ENCODE results near the gene GATA6. TPM values are rescaled to one million over a fixed set of nuclear protein-coding genes. Genes with fewer than 3 reads are reported as not detected.
"Not testable (repeated sequence)": the region's sequence is repeated elsewhere in the genome, so short reads cannot be mapped to it uniquely, and the experiment has no call there.

Gene GATA6
- polyA plus RNA-seq, 4 donors = 25.9 to 109 (median 32.4) TPM

DNA sequence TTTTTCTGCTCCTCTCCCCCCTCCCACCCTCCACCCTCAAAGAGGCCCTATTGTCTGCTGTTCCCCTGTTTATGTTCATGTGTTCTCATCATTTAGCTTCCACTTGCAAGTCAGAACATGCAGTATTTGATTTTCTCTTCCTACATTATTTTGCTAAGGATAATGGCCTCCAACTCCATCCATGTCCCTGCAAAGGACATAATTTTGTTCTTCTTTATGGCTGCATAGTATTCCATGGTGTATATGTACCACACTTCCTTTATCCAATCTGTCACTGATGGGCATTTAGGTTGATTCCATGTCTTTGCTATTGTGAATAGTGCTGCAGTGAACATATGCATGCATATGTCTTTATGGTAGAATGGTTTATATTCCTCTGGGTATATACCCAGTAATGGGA, 51.2 kb downstream of the GATA6 start:
- not testable (repeated sequence) for H3K4me3 ChIP-seq (ENCODE audit: low read depth in 1 of 3, low read length in 3 of 3); H3K27me3 ChIP-seq (ENCODE audit: control insufficient read depth in 3 of 3, insufficient read depth in 3 of 3, low read length in 3 of 3); H3K36me3 ChIP-seq (ENCODE audit: control insufficient read depth in 3 of 3, insufficient read depth in 2 of 3, low read depth in 1 of 3, low read length in 3 of 3); H3K27ac ChIP-seq (ENCODE audit: low read depth in 1 of 3, low read length in 2 of 3); H3K9me3 ChIP-seq (ENCODE audit: control insufficient read depth in 2 of 2, insufficient read depth in 1 of 2, low read depth in 1 of 2, low read length in 1 of 2); FAIRE-seq; DNase-seq
- H3K4me1 ChIP-seq (ENCODE audit: control insufficient read depth in 3 of 3, insufficient read depth in 2 of 3, low read depth in 1 of 3, low read length in 2 of 3) = peaks cover 0 to 33% (median 2%) of the 10 kb centered on the region in 3 donors

DNA sequence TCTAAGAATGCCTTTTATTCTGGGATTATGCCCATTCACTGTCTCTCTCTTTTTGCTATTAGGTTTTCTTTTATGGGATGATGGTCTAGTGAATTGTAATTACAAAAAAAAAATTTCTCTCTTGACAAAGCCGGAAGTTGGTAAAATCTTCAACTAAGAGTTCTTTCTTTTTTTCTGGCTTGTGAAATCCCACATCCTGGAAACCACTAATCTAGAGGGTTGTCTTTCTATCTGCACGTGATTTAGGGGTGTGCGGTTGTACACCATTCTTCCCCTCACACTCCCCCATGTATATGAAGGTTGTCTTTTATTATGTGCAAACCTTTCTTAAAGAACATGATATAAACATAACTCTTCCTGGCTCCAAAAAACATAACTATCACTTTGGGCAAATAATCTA, 52.0 kb downstream of the GATA6 start:
- no peaks in the 10 kb centered on the region for H3K36me3 ChIP-seq (ENCODE audit: control insufficient read depth in 3 of 3, insufficient read depth in 2 of 3, low read depth in 1 of 3, low read length in 3 of 3)
- H3K4me1 ChIP-seq (ENCODE audit: control insufficient read depth in 3 of 3, insufficient read depth in 2 of 3, low read depth in 1 of 3, low read length in 2 of 3) = peaks cover 0 to 33% (median 2%) of the 10 kb centered on the region in 3 donors
- peaks cover 0 to 3% (median 0%) of the 10 kb centered on the region in 3 donors for H3K27me3 ChIP-seq (ENCODE audit: control insufficient read depth in 3 of 3, insufficient read depth in 3 of 3, low read length in 3 of 3)
- FAIRE-seq = no peak
- H3K9me3 ChIP-seq (ENCODE audit: control insufficient read depth in 2 of 2, insufficient read depth in 1 of 2, low read depth in 1 of 2, low read length in 1 of 2) = no peaks in the 10 kb centered on the region
- no peak overlapping the region for H3K27ac ChIP-seq (ENCODE audit: low read depth in 1 of 3, low read length in 2 of 3)
- DNase-seq = no peak
- H3K4me3 ChIP-seq (ENCODE audit: low read depth in 1 of 3, low read length in 3 of 3) = no peak overlapping the region
- 66 to 94% (median 80%) methylated on average over 3 of the region's 3 CpGs for WGBS, 3 donors

DNA sequence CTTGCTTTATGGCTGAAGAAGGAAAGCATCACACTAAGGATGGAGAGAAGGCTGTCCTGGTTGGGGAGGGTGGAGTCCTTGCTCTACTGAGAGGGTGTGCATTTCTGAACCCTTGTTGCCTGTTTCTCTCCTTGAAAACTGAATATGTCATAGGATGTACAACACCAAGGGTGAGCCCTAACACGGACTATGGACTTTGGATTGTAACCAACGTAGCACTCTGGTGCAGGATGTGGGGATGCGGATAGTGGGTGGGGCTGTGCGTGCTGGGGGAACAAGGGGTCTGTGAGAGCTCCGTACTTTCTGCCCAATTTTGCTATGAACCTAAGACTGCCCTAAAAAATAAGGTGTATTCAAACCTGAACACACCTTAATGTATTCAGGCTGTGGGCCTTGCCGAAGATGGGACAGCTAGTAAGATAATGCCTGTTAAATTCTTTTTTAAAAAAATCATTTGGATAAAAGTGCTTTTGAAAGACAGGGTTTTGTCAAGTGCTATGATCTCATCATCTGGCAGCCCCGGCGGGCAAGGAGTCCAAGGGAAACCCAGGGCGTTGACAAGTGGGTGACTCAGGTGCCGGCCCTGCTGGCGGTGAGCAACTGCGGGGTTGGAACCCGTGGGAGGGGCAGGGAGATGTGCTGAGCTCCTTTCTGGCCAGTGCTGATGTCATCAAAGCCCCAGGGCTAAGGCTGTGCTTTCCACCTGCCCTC, 54.0 kb downstream of the GATA6 start:
- no peaks in the 10 kb centered on the region for H3K9me3 ChIP-seq (ENCODE audit: control insufficient read depth in 2 of 2, insufficient read depth in 1 of 2, low read depth in 1 of 2, low read length in 1 of 2)
- no peak overlapping the region for H3K4me3 ChIP-seq (ENCODE audit: low read depth in 1 of 3, low read length in 3 of 3)
- H3K27ac ChIP-seq (ENCODE audit: low read depth in 1 of 3, low read length in 2 of 3) = peak overlapping the region; percentile 52 to 85 (median 78)
- 15 to 56% (median 37%) methylated on average over 13 of the region's 13 CpGs for WGBS, 3 donors
- no peak for FAIRE-seq
- no peaks in the 10 kb centered on the region for H3K36me3 ChIP-seq (ENCODE audit: control insufficient read depth in 3 of 3, insufficient read depth in 2 of 3, low read depth in 1 of 3, low read length in 3 of 3)
- peaks cover 0 to 27% (median 2%) of the 10 kb centered on the region in 3 donors for H3K4me1 ChIP-seq (ENCODE audit: control insufficient read depth in 3 of 3, insufficient read depth in 2 of 3, low read depth in 1 of 3, low read length in 2 of 3)
- H3K27me3 ChIP-seq (ENCODE audit: control insufficient read depth in 3 of 3, insufficient read depth in 3 of 3, low read length in 3 of 3) = no peaks in the 10 kb centered on the region
- peak; percentile 96 for DNase-seq

DNA sequence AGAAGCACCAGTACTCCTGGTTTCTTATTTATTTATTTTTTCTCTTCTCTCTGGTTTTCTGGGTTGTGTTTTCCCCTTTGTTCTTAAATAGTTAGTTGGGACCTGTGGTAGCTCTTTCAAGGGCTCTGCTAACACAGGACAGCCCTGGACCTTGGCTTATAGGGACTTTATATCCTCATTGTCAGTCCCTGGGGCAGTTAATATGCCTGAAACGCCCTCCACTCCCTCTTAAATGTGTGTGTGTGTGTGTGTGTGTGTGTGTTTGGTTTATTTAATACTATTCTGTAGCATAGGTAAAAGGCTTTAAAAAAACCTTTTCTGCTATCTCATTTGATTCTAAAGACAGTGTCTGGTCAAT, 54.6 kb downstream of the GATA6 start:
- Histone ChIP-seq H3K9me3 (ENCODE audit: control insufficient read depth in 2 of 2, insufficient read depth in 1 of 2, low read depth in 1 of 2, low read length in 1 of 2) (no peaks in the 10 kb centered on the region), H3K27me3 (ENCODE audit: control insufficient read depth in 3 of 3, insufficient read depth in 3 of 3, low read length in 3 of 3) (no peaks in the 10 kb centered on the region), H3K4me1 (ENCODE audit: control insufficient read depth in 3 of 3, insufficient read depth in 2 of 3, low read depth in 1 of 3, low read length in 2 of 3) (peaks cover 2 to 29% (median 2%) of the 10 kb centered on the region in 3 donors), H3K4me3 (ENCODE audit: low read depth in 1 of 3, low read length in 3 of 3) (no peak overlapping the region), H3K27ac (ENCODE audit: low read depth in 1 of 3, low read length in 2 of 3) (peak overlapping the region; percentile 52 to 85 (median 78)), H3K36me3 (ENCODE audit: control insufficient read depth in 3 of 3, insufficient read depth in 2 of 3, low read depth in 1 of 3, low read length in 3 of 3) (no peaks in the 10 kb centered on the region)
- FAIRE-seq (no peak), DNase-seq (no peak)
- WGBS, 3 donors = 12 to 42% (median 18%) methylated on average over 1 of the region's 1 CpG

DNA sequence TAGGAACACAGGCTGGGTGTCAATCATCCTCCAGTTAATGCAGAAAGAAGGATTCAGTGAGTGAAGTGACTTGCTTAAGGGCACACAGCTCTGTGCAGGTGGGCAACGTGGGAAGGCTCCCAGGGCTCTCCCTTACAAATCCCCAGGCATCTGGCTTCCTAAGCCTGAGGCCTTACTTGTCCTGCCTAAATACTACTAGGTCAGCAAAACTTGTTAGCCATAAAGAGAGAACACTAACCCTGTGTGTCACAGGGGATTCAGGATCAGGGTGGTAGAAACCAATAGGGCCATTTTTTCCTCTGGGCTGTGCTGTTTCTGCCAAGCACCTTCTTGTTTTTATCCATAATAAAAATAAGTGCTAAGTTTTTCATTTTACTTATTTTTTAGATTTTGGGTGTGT, 55.0 kb downstream of the GATA6 start:
- H3K4me3 ChIP-seq (ENCODE audit: low read depth in 1 of 3, low read length in 3 of 3) = no peak overlapping the region
- peaks cover 2 to 30% (median 2%) of the 10 kb centered on the region in 3 donors for H3K4me1 ChIP-seq (ENCODE audit: control insufficient read depth in 3 of 3, insufficient read depth in 2 of 3, low read depth in 1 of 3, low read length in 2 of 3)
- H3K9me3 ChIP-seq (ENCODE audit: control insufficient read depth in 2 of 2, insufficient read depth in 1 of 2, low read depth in 1 of 2, low read length in 1 of 2) = no peaks in the 10 kb centered on the region
- FAIRE-seq = no peak
- no peaks in the 10 kb centered on the region for H3K36me3 ChIP-seq (ENCODE audit: control insufficient read depth in 3 of 3, insufficient read depth in 2 of 3, low read depth in 1 of 3, low read length in 3 of 3)
- DNase-seq = no peak
- no peaks in the 10 kb centered on the region for H3K27me3 ChIP-seq (ENCODE audit: control insufficient read depth in 3 of 3, insufficient read depth in 3 of 3, low read length in 3 of 3)
- 55 to 70% (median 67%) methylated on average over 1 of the region's 1 CpG for WGBS, 3 donors
- H3K27ac ChIP-seq (ENCODE audit: low read depth in 1 of 3, low read length in 2 of 3) = peak overlapping the region; percentile 52 to 85 (median 78)

DNA sequence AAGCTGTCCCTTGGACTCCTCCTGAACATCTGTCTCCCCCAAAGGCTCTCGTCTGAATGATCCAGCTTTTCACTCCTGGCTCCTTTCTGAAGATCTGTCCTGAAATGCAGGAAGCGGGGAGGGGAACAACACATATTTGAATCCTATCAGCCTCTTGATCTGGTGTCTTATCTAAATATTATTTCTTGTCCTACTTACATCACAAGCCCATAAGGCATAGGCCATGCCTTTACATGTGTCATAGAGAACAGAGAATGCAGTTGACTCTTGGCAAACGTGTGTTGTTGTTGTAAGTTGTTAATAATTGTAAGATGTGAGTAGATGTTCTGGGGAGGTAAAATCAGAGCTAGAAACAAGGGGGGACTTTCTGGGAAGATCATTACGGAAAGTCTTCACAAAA, 57.4 kb downstream of the GATA6 start:
- Histone ChIP-seq H3K9me3 (ENCODE audit: control insufficient read depth in 2 of 2, insufficient read depth in 1 of 2, low read depth in 1 of 2, low read length in 1 of 2) (no peaks in the 10 kb centered on the region), H3K27me3 (ENCODE audit: control insufficient read depth in 3 of 3, insufficient read depth in 3 of 3, low read length in 3 of 3) (no peaks in the 10 kb centered on the region), H3K4me1 (ENCODE audit: control insufficient read depth in 3 of 3, insufficient read depth in 2 of 3, low read depth in 1 of 3, low read length in 2 of 3) (peaks cover 2 to 33% (median 2%) of the 10 kb centered on the region in 3 donors), H3K36me3 (ENCODE audit: control insufficient read depth in 3 of 3, insufficient read depth in 2 of 3, low read depth in 1 of 3, low read length in 3 of 3) (no peaks in the 10 kb centered on the region), H3K27ac (ENCODE audit: low read depth in 1 of 3, low read length in 2 of 3) (no peak overlapping the region), H3K4me3 (ENCODE audit: low read depth in 1 of 3, low read length in 3 of 3) (no peak overlapping the region)
- DNase-seq (no peak), FAIRE-seq (no peak)
- 67 to 79% (median 75%) methylated on average over 4 of the region's 4 CpGs for WGBS, 3 donors

DNA sequence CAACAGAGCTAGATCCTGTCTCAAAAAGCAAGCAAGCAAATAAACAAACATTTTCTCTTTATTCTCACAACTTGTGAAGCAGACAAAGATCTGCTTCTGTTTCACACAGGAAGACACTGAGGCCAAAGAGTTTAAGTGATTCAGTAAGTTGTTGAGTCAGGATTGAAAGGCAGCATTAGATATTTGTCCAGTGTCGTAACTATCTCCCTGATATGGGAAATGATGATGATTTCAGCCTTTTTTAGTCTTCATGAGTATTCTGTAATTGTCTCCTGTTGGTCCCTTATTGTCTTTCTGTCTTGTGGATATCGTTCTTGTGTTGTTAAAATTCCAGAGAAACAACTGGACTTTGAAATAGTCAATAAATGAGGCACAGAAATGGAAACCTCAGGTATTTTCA, 59.6 kb downstream of the GATA6 start:
- H3K4me1 ChIP-seq (ENCODE audit: control insufficient read depth in 3 of 3, insufficient read depth in 2 of 3, low read depth in 1 of 3, low read length in 2 of 3) = peaks cover 0 to 29% (median 2%) of the 10 kb centered on the region in 3 donors
- FAIRE-seq (no peak), DNase-seq (peak in 1 of 2 donors; percentile 73)
- WGBS, 3 donors = 14 to 59% (median 39%) methylated on average over 2 of the region's 2 CpGs
- no peak overlapping the region for H3K4me3 ChIP-seq (ENCODE audit: low read depth in 1 of 3, low read length in 3 of 3)
- peak overlapping the region in 1 of 3 donors; percentile 67 for H3K27ac ChIP-seq (ENCODE audit: low read depth in 1 of 3, low read length in 2 of 3)
- H3K27me3 ChIP-seq (ENCODE audit: control insufficient read depth in 3 of 3, insufficient read depth in 3 of 3, low read length in 3 of 3) = no peaks in the 10 kb centered on the region
- H3K36me3 ChIP-seq (ENCODE audit: control insufficient read depth in 3 of 3, insufficient read depth in 2 of 3, low read depth in 1 of 3, low read length in 3 of 3) = no peaks in the 10 kb centered on the region
- H3K9me3 ChIP-seq (ENCODE audit: control insufficient read depth in 2 of 2, insufficient read depth in 1 of 2, low read depth in 1 of 2, low read length in 1 of 2) = no peaks in the 10 kb centered on the region

DNA sequence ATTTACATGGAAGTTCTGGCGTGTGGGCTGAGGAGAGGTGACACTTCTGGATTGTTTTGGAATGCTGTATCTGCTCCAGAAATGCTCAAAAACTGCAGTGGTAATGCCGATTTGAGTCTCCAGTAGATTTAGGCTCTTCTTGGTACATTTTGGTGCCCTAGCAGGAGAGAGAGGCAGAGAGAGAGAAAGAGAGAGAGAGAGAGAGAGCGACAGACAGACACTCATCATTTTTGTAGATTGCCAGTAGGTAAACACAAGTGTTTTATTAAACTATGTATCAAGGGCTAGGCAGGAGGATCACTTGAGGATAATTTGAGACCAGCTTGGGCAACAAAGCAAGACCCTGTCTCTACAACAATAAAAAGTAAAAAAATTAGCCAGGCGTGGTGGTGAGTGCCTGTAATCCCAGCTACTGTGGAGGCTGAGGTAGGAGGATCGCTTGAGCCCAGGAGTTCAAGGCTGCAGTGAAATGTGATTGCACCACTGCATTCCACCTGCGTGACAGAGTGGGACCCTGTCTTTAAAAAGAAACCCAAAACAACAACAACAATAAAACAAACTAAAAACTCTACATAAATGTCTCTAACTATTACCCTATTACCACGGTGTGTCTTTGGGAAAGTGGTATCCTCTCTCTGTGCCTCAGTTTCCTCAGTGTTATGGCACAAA, 60.2 kb downstream of the GATA6 start:
- H3K9me3 ChIP-seq (ENCODE audit: control insufficient read depth in 2 of 2, insufficient read depth in 1 of 2, low read depth in 1 of 2, low read length in 1 of 2) = no peaks in the 10 kb centered on the region
- DNase-seq = no peak
- 83 to 85% (median 83%) methylated on average over 7 of the region's 7 CpGs for WGBS, 3 donors

More for the DNA sequence above, 60.2 kb downstream of the GATA6 start:
- Histone ChIP-seq H3K27me3 (ENCODE audit: control insufficient read depth in 3 of 3, insufficient read depth in 3 of 3, low read length in 3 of 3) (no peaks in the 10 kb centered on the region), H3K4me1 (ENCODE audit: control insufficient read depth in 3 of 3, insufficient read depth in 2 of 3, low read depth in 1 of 3, low read length in 2 of 3) (peaks cover 0 to 23% (median 2%) of the 10 kb centered on the region in 3 donors), H3K4me3 (ENCODE audit: low read depth in 1 of 3, low read length in 3 of 3) (no peak overlapping the region), H3K27ac (ENCODE audit: low read depth in 1 of 3, low read length in 2 of 3) (peak overlapping the region in 1 of 3 donors; percentile 67), H3K36me3 (ENCODE audit: control insufficient read depth in 3 of 3, insufficient read depth in 2 of 3, low read depth in 1 of 3, low read length in 3 of 3) (no peaks in the 10 kb centered on the region)
- FAIRE-seq = no peak

Data from small intestine (tissue), 7 donors.